HG03520 (cell line): ENCODE data around the gene NUP210.
A peak's percentile ranks its signal among the peaks of the same experiment; 100 is the strongest.
"Not testable (repeated sequence)": the region's sequence is repeated elsewhere in the genome, so short reads cannot be mapped to it uniquely, and the experiment has no call there.

Experiments
- ATAC-seq: cut with Tn5 transposase; IDR thresholded peaks from one replicate; pipeline ENCODE4 v1.9.1; 2021; ENCODE audit warnings: mild to moderate bottlenecking, moderate library complexity; ENCODE audit not compliant: unreplicated experiment

Gene NUP210

DNA sequence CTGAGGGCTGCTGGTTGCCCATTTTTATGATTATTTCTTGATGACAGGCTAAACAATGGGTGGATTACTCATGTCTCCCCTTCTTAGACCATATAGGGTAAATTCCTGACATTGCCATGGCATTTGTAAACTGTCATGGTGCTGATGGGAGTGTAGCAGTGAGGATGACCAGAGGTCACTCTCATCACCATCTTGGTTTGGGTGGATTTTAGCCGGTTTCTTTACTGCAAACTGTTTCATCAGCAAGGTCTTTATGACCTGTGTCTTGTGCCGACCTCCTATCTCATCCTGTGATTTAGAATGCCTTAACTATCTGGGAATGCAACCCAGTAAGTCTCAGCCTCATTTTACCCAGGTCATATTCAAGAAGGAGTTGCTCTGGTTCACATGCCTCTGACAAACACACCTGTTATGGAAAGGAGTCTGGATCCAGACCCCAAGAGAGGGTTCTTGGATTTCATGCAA is 10.3 kb upstream of the NUP210 start:
- not testable (repeated sequence) for ATAC-seq

DNA sequence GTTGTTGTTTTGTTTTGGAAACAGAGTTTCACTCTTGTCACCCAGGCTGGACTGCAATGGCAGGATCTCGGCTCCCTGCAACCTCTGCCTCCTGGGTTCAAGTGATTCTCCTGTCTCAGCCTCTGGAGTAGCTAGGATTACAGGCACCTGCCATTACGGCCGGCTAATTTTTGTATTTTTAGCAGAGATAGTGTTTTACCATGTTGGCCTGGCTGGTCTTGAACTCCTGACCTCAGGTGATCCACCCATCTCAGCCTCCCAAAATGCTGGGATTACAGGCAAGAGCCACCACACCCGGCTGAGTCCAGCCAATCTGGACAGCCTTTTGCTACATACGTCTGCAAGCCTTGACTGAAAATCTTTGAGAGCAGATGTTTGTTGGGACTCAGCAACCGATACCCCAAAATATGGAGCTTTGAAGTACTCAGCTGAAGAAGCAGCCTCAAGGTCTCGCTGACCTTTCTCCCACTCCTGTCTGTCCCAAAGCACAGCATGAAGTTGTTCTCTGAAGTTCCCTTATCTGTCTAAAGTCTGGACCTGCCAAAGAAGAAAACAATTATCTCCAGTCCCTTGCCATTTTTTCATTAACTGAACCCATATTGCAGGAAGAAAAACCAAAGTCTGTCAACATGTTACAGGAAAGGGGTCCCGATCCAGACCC is 9.6 kb upstream of the NUP210 start:
- ATAC-seq: no peak

DNA sequence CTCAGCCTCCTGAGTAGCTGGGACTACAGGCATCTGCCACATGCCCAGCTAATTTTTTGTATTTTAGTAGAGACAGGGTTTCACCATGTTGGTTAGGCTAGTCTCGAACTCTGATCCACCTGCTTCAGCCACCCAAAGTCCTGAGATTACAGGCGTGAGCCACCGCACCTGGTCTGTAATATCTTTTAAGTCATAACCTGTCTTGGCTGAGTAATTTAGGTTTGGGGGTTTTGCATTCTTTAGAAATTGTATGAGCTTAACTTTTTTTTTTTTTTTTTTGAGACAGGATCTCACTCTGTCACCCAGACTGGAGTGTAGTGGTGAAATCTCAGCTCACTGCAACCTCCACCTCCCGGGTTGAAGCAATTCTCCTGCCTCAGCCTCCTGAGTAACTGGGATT is 8.6 kb upstream of the NUP210 start:
- not testable (repeated sequence) for ATAC-seq

GRCh38 chr3:13427662-13428603 is 7.8 kb upstream of the NUP210 start:
- no peak for ATAC-seq

DNA sequence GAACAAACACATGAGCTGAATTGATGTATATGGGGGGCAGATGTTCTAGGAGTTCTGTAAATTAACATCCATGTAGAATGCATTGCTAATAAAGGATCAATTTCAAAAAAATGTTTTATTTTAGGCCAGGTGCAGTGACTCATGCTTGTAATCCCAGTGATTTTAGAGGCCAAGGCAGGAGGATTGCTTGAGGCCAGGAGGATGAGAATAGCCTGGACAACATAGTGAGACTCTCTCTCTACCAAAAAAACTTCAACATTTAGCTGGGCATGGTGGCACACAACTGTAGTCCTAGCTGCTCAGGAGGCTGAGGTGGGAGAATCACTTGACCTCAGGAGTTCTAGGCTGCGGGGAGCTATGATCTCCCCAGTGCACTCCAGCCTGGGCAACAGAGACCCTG is 6.5 kb upstream of the NUP210 start:
- ATAC-seq: no peak

DNA sequence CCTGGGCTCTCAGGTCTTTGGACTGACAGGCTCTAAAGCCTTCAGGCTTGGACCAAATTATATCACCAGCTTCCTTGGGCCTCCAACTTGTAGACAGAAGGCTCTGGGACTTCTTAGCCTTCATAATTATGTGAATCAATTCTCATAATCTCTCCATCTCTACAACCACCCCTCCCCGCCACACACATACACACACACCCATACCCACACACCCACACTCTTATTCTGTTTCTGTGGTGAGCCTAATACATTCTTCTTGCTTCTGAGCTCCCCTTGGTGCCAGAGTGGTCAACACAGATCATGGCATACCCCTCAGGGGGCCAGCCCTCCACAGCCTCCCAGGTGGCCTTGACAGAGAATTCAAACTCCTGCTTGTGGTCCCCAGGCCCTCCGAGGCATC is 5.6 kb upstream of the NUP210 start:
- ATAC-seq: no peak

GRCh38 chr3:13424865-13425617 is 4.9 kb upstream of the NUP210 start:
- ATAC-seq: no peak

GRCh38 chr3:13424141-13424844 is 4.2 kb upstream of the NUP210 start:
- no peak for ATAC-seq

GRCh38 chr3:13420831-13421765 is 976 bp upstream of the NUP210 start:
- no peak for ATAC-seq

GRCh38 chr3:13419505-13420044 is 547 bp downstream of the NUP210 start:
- peak; percentile 40 for ATAC-seq

GRCh38 chr3:13417166-13417947 is 2.8 kb downstream of the NUP210 start:
- no peak for ATAC-seq

- ATAC-seq: no peak
These were observed 3.9 kb downstream of the NUP210 start for GRCh38 chr3:13415997-13416793.

GRCh38 chr3:13415236-13415986 is 4.7 kb downstream of the NUP210 start:
- no peak for ATAC-seq

GRCh38 chr3:13414040-13414729 is 5.9 kb downstream of the NUP210 start:
- peak; percentile 87 for ATAC-seq

DNA sequence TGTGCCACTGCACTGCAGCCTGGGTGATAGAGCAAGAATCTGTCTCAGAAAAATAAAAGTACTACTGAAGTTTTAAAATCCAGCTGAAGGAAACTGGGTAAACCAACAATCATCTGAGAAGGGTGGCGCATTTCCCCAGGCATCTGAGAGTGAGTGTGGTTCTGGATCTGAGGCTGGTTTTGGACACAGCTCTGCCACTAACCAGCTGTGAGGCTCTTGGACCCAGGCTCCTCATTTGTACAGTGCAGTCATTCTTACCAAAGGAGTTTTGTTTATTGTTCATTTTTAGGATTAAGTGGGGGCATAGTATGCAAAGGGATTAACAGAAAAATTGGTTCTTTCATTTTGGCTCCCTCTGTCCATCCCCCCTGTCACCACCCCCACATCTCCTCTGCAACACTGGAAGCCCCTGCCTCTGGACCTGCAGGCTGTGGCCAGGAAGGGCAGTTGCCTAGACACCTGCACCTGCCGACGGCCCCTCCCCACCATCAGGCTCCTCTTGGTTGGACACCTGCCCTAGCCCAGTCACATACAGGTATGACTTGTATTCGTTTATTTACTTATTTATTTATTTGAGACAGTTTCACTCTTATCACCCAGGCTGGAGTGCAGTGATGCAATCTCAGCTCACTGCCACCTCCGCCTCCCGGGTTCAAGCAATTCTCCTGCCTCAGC is 8.8 kb downstream of the NUP210 start:
- ATAC-seq: no peak

GRCh38 chr3:13408890-13409289 is 11.2 kb downstream of the NUP210 start:
- ATAC-seq: no peak
